GM18508 (cell line): ENCODE measurements around the gene LNX1.

Experiments used
- ATAC-seq: cut with Tn5 transposase; IDR thresholded peaks from one replicate; pipeline ENCODE4 v1.9.1; 2021; ENCODE audit warnings: moderate number of reproducible peaks; ENCODE audit not compliant: insufficient read depth, unreplicated experiment

The LNX1 gene

DNA sequence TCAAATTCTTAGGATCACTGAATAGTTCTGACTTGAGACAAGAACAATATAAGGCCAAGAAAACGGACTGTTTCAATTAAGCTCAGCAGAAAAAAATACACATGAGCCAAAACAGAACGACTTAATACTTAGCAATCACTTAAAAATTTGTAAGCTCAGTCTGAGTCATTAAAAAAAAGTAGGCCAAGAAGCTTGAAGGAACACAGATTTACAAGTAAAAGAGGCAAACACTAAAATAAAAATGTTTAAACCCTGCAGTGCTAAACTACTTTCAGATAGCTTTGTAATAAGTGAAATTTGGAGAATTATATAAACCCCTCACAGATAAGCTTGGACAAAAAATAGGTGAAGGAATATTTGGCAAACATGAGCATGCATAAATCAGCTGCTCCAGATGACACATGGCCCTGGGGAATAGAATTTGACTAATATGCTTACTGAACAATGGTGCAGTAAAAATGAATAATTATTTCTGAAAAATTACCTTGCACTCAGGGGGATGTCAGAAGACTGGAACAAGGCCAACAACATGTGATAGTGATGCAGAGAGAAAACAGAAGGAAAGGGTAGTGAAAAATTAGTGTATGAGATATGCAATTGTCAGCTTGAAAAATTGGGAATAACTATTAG, 49.6 kb downstream of the LNX1 start:
- ATAC-seq, result no peak

DNA sequence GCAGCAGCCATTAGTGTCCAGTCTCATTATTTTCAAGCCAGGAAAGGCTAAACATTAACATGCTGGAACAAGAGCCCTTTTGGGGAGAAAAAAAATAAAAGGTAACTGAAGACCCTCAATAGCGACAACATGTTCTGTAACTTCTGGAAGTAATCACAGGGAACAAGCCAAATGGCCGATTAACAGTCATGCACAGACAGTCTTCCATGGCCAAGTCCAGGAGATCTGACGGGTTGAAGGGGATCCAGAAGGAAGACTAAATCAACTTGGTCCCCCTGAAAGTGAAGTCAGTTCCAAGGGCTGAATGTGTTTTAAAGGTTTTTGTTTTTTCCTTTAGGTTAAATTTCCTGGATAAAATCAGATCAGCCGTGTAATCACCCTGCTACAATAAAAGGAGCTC, 52.5 kb downstream of the LNX1 start:
- ATAC-seq, result no peak

DNA sequence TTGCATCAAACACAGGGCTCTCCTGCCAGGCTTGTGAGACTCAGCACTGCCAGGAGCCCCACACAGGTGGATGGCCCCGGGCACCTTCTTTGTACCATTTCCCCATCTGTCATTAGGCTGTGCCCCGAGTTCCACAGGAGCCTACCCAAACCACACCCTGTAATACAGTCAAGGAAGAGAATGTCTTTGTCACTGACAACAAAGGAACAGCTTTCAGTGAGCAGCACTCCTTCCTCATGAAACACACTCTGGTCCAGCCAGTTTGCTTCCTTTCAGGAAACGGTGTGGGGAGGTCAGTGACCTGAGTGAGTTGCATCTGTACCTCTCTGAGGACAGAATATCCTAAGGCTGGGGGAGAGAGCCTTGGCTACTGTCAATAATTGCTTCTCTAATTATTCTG, 53.7 kb downstream of the LNX1 start:
- no peak for ATAC-seq

DNA sequence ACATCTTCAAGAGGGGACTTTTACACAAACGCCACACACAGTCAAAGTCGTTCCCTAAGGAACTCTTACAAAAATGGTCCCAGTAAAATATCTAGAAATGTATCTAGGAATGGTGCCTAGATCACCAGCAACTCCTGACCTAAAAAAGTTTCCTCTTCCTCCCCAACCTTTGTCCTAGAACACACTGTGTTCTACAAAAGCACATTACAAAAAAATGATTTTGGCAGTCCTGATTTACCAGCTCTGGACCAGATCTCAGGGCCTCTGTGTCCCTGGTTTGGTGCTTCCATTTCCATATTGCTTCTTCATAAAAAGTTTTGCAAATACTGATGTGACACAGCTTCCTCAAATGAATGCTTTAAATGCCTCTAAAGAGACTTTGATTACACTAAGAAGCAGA, 55.0 kb downstream of the LNX1 start:
- ATAC-seq, result no peak

DNA sequence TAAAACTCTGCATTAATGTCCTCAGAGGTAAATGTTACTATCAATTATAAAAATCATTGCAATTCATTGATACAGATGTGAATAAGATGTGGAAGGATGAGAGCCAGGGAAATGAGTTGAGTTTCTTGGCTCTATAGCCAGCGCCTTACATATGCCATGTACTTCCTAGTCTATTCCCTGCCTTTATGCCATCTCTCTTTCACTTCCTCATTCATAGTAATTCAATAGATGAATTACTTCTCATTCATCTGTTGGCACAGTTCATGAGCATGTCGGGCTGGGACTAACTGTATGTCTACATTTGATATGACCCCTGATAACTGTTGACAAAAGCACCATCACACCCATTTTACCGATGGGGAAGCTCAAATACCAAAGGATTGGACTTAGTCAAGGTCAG, 55.7 kb downstream of the LNX1 start:
- ATAC-seq, result no peak

DNA sequence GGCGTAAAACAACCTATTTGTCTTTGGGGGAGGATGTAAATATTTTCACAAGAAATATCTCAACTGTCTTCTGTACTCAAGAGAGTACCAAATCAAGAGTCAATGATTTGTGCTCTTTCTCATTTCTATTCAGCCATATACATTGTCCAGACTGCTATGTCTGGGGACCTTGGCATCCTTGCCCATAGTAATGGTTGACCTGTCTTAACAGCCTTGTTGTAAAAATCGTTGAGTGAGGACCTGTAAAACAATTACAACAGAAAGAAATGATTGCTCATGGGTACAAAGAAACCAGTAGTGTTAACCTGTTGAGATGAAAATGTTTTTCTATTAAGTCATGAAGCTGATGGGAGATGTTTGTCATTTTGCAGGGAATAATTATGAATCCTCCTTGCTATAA, 56.6 kb downstream of the LNX1 start:
- ATAC-seq, result no peak

DNA sequence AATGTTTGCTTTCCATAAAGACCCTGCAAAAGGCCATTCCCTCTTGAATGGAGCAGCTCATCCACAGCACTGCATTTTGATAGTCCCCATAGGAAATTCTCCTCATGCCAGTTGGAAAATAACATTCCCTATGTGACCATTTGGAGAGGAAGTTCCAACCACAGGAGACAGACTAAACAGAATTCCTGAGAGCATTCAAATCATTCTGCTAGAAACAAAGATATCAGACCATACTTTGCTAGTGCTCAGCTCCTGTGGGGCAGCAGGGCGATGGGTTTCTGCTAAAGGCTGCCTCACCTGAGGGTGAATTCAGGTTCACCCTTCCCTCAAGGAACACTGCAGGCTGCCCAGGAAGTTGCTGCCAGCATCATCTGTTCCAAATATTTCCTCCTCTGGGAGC, 58.8 kb downstream of the LNX1 start:
- ATAC-seq, result no peak

DNA sequence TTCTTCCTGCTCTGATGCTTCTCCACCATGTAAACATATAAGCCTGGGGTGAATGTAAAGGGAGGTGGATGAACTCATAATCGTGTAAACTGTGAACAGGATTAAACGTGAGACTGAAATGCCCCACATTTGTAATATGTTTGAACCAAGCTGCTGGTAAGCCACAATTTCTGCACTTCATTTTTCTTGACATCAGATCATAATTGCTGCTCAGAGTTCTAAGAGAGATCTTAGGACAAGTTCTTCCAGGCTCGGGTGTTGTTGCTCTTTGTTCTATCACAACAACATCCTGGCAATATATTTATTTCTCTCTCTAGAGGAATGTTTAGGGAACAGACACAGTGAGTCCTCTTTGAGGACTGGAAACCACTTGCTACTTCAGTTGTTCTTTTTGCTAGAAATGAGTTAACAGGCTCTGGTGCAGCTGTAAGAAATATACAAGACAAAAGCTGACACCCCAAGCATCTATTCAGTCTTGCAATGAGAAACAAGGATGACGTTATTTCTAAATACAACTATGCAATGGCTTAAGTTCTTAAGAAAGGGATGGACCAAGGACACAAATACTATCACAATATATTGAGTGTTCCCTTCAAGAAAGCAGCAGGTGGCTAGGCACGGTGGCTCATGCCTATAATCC, 59.6 kb downstream of the LNX1 start:
- ATAC-seq, result no peak

DNA sequence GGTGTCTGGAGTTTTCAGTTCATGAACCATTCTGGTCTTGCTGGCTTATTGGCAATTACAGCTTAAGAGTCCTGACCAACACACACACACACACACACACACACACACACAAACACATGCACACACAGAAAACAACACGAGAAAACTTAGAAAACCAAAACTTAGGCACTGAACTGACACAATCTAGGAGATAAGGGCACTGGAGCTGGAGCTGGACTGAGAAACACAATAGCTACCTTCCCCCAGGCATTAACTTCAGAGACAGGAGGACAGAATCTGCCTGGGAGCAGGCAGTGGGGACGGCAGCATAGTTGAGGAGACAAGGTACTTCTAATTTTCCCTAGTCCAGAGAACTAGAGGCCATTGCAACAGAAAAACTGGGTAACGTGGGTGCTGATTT, 62.3 kb downstream of the LNX1 start:
- ATAC-seq, result no peak

DNA sequence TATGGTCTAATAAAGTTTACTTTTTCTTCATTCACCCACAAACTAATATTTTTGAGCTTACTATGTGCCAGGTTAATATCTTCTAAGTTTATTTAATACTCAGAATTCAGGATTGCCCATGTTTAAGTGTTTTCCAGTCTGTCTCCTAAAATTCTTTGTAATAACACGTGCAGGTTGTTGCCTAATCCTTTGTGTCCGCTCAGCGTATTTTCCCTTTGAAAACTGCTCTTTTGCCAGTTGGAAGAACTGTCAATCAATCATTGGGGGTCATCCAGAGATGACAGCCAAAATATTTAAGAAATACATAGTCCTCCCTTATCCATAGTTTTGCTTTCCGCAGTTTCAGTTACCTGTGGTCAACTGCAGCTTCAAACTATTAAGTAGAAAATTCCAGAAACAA, 63.4 kb downstream of the LNX1 start:
- no peak for ATAC-seq

DNA sequence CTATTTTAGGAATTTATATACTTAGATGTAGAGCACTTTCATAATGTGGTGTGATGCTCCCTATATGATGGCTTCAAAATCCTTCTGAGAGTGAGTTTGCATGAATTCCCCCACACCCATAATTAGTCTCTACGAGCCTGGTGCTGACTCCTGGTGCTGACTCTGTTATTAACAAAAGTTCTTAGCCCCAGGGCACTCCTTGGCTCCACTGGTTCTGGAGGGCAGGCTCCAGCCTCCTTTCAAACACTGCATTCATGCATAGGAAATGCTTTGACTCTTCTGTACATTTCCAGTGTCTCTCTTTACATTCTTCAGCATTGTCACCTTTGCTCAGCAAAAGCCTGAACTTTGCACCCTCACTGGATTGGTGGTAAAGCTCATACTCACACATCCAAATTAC, 64.0 kb downstream of the LNX1 start:
- ATAC-seq, result no peak

DNA sequence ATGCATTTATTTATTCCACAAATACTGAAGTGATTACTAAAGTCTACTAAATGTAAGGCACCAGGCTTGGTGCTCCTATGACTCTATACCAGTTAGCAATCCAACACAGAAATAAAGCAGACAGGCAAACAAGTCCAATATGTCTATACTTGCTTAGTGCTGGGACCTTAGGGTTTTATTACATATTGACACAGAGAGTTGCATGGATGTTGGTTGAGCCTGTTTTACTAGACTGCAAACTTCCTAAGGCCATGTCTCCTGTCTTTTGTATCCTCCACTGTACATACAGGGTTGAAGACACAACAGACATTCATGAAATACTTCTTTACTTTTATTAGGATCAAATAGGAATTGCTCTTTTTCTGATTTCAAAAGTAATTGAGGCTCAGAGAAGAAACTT, 69.0 kb downstream of the LNX1 start:
- no peak for ATAC-seq

DNA sequence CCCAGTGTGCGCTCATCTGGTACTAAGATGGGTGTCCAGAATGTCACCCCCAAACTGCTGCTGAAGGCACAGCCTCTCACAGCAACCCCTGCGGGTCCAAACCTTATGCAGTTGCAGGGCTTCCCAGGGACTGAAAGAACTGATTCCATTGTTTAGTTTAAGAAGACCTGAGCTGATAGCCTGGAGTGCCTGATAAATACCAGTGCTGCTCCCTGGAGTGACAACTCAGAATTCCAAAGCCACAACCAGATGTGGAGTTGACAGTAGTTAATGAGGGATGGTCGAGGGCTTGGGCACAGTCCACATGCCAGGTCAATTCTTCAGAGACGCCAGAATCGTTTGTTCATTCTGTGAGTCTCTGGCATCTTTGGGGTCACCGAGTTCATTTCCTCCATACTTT, 71.2 kb downstream of the LNX1 start:
- no peak for ATAC-seq

DNA sequence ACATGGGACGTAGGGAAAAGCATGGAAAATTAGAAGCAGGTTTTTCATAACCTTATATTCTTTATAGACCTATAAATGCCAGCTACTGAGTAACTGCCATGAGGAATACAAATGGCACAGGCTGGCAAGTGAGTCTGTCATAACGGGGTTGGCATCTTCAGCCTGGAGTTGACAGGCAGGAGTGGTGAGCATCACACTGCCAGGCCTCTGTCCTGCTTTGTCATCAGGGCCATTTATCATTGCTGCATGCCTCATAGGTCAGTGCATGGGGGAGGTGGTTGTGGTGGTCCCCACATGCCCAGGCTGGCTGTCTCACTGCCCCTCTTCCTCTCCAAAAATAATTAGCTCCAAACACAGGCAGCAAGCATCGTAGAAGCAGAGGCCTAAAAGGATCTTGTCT, 72.5 kb downstream of the LNX1 start:
- ATAC-seq, result no peak

DNA sequence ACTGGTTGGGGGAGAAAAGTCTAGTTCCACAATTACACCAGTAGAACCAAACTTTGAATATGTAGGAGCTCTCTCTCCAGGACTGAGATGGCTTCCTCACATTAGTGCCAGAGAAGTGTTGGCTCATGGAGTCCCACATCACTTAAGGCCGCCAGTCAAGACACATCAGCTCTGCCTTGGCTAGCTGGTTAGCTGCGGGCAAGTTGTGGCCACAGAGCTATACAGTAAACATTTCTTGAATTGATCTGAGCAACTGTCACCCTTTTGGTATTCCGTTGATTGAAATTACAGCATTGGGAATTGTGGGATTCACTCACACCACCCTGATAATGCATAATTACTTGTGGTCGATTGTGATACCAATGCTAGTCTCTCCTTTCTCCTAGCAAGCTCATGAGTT, 76.2 kb downstream of the LNX1 start:
- no peak for ATAC-seq

DNA sequence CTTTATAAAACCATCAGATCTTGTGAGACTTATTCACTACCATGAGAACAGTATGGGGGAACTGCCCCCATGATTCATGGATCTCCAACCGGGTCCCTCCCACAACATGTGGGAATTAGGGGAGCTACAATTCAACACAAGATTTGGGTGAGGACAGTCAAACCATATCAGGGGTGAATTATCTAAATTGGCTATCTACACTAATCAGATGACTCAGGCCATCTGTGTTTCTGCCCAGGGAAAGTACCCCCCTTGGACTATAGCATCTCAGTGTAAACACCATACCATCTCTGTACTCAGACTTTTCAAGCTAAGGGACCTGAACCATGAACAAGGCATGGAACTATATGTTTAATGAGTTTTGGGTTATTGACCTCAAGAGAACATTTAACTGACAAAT, 76.8 kb downstream of the LNX1 start:
- no peak for ATAC-seq

DNA sequence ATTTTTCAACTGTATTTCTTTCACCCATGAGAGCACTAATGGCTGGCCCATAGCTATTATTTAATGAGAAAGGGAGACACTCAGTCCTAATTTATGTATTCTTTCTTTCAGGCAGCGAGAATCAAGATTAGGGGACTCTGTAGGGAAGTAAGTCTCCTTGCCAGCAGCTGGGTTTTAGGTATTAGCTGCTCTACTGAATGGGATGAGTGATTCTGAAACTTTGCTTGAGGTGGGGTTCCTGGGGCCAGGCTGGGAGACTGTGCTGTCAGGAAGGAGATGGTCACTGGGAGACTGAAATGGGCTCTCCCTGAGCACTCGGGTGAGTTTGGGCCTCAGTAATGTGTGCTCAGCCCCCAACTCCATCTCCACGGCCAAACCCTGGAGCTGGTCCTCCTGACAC, 78.7 kb downstream of the LNX1 start:
- no peak for ATAC-seq

DNA sequence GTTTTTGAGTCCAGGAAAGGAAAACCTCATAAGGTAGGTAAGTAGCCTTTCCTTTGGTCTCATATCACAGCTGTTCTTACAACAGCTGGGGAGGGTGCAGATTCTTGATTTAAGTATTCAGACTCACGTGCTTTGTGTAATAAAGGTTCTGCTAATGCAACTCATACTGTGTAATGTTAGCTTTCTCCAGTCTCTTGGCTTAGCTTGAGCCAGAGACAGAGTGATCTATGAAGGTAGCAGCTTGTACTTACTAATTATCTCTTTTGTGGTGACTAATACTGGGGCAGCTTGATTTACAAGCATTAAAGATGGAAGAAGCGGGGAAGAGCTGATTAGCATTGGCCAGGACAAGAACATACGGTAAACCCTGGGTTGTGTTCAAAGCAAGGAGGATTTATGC, 80.3 kb downstream of the LNX1 start:
- ATAC-seq, result no peak

DNA sequence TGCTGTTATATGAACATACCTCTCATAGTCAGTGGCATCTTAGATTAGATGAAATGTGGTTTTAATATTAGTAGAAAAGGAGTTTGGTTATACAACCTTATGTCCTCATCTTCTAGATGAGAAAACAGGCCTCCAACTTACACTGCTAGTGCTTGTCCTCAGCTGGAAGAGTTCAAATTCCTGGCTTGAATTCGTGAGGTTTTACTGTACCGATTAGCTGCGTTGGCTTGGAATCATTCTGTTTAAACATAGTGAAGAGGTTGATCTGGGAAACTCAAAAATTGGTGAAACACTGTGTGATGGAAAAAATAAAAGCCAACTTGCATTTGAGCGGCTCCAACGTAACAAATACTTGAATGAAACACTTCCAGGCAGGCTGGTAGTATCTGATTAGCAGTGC, 81.0 kb downstream of the LNX1 start:
- ATAC-seq, result no peak

DNA sequence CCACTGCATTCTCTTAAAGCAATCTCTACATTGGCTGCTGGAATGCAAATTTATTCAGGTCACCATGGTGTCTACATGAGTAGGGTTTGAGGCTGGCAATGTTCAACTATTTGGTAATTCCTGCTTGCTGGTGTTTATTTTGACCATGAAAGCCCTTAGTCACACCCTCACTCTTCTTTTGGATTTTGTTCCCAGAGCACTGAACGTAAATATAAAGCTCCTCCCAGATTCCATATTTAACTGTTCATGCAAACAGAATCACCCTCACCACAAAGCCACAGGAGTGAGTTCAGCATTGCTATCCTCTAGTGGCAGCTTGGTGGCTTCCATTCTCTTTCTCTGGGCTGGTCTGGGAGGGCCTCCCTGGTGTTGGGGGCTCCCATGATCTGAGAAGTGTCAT, 82.8 kb downstream of the LNX1 start:
- no peak for ATAC-seq

DNA sequence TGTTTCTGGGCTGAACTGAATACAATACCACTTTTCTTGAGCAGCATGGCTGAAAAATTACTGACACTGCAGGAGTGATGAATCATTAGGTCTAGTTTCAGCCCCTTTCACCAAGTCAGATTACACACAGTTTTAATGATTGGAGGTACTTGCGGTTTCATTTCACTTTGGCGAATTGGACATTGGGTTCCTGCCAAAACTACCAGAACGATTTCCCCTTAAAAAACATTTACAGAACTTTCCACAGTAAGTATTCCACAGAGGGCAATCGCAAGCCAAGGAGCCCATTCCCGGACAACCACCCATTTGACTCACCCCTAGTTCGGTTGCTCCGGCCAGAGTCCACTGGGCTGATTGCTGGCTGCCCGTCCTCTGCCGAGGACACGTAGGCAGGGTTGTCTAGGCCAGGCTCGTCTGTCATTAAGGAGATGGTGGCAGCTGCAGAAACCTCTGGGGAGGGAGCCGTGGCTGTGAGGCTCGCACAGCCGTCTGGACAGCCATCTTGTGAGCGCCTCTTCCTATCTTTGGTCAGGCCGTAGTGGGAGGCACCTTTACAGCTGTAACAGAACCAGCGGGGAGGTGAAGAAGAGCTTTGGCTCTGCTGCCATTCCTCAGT, 83.5 kb downstream of the LNX1 start:
- no peak for ATAC-seq

DNA sequence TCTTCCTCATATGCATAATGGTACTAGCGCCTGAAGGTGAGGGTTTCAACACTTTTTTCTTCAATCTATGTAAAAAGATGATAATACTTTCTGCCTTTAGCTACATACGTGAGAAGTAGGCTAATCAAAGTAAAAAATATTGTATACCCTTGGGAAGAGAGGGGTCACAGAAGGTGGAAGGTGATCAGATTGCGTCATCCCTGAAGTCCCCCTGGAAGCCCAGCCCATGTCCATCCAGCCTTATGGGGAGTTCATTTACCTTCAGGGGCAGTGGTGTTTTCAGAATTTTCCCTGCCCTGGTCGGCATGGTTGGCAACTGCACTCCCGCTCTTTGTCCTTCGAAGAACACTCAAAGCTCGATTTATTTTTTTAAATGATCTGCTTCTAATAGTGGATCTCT, 84.2 kb downstream of the LNX1 start:
- ATAC-seq, result no peak
